GM12864 (cell line): ENCODE data around the gene SPATA31E1.

ENCODE experiments used
- DNase-seq: peaks from one replicate; pipeline ENCODE4 v3.0.0-alpha.2; 2011; ENCODE audit warnings: low read depth
- H3K4me3 ChIP-seq: 2 replicates; pipeline ENCODE4 v1.5.1; 2011; ENCODE audit warnings: mild to moderate bottlenecking, low read depth, low read length, control low read depth
- CTCF ChIP-seq: IDR thresholded peaks from 2 replicates; pipeline ENCODE4 v1.5.1; 2011; ENCODE audit warnings: low read depth, mild to moderate bottlenecking, moderate library complexity, low read length, control low read depth, inconsistent platforms; ENCODE audit errors: missing control alignments

The SPATA31E1 gene

DNA sequence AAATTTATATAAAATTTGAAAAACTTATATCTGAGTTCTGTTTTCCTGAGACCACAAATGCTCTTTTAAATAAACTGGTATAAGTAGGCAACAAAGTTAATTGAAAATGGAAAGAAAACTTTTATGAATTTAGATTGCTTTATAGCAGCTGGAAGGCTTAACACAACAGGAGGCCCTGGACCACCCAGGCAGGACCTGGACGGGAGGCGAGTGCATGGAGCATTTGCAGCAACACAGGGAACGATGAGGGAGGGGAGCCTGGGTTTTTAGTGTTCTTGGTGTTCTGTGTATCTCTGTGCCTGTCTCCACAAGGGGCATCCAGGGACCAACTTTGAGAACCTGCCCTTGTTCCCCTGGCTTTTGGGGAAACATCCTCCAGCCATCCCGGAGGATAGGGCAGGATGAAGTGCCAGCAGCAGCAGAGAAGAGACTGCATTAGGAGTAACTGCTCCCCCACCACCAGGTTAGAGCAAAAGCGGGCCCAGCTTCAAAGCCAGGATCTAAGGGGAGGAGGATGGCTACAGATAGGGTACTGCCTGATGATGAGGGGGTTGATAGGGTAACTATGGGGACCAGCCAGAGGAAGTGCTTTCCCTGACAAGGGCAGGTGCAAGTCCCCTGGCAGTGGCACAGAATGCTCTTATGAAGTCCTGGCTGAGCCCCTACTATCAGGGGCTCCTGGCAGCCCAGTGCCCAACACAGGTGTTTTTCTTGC, 6.7 kb upstream of the SPATA31E1 start:
- no peak for TF ChIP-seq CTCF
- no peak for DNase-seq

DNA sequence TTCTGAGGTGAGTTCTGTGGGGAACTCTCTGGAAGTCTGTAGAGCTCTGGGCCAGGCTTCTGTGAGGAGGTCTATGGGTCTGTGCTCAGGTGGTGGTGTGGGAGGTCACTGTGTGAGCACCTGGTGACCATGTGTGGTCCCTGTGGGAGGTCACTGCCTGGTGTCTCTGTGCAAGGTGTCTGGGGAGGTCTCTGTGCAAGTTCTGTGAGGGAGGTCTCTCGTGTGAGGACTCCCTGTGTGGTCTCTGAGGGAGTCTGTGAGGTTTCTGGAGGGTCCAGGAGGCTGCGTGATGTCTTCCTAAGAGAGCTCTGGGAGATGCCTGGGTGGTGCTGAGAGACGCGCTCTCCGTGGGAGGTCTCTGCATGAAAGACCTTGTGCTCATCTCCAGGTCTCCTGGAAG, 6.0 kb upstream of the SPATA31E1 start:
- no peak for DNase-seq
- H3K4me3 ChIP-seq: no peak overlapping the region
- no peak for TF ChIP-seq CTCF

More for the DNA sequence above, 6.7 kb upstream of the SPATA31E1 start:
- no peak overlapping the region for H3K4me3 ChIP-seq

DNA sequence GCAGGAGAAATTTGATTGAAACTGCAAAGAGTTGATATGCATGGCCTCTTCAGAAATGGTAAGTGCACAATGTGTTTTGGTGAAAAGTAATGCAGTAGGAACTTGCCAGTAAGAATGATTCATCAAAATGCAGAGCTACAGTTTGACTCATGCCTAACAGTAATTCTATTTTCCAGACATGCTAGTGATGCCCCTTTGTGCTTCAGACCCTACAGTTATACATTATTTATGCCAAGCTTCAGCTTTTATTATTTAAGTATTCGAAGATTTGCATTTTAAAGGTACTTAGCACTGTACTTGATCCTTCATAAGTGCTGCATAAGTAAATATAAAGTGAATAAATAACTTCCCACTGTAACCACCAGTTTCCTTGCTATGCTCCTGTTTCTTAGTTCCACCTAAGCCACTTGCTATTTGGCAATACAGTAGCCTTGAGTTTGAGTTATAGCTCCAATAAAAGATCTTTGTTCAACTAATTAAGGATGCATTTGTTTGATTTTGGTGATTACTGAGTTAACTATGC, 3.6 kb upstream of the SPATA31E1 start:
- no peak for TF ChIP-seq CTCF
- no peak overlapping the region for H3K4me3 ChIP-seq
- no peak for DNase-seq

- no peak for TF ChIP-seq CTCF
- no peak overlapping the region for H3K4me3 ChIP-seq
- no peak for DNase-seq
Observed at GRCh38 chr9:87880116-87880515, 2.6 kb upstream of the SPATA31E1 start.

DNA sequence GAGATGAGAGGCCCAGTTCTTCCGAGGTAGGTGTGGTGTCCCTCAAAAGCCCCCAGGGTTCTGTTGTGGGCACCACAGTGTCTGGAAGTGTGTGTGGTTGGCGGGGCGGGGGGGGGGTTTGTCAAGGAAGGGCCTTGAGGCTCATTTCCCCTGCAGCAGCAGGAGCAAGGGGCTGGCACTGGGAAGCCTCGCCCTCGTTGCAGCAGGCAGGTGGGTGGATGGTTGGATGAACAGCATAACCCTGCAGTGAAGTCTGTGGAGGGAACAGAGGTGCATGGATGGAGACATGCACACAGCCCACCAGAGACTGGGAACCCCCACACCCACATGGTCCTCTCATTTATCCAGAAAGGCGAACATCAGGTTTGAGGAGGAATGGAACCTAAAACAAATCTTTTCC, 2.0 kb upstream of the SPATA31E1 start:
- no peak for DNase-seq
- no peak for TF ChIP-seq CTCF
- H3K4me3 ChIP-seq: no peak overlapping the region

GRCh38 chr9:87883274-87883673, 597 bp downstream of the SPATA31E1 start:
- H3K4me3 ChIP-seq: no peak overlapping the region
- no peak for DNase-seq
- no peak for TF ChIP-seq CTCF

DNA sequence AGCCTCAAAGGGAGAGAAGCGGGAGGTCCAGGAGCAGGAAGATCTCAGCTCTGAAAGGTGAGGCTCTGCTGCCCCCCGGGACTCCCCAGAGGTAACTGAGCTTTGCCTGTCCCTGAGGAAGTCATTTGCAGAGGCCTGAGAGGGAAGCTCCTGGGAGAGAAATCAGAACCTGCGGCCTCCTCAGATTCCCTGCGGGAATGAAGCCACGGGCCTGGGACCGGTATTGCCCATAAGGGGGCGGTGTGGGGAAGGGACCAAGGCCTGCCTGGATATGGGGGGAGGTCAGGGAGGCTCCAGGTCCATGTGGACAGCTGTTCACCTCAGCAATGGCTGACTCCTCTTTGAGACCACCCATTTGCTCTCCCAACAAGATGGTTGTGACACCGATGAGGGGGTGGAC, 1.3 kb downstream of the SPATA31E1 start:
- peak; percentile 19 for TF ChIP-seq CTCF
- no peak for DNase-seq
- no peak overlapping the region for H3K4me3 ChIP-seq
